HG02678 (cell line): ENCODE data around the gene CCR6.

Experiments used
- ATAC-seq: cut with Tn5 transposase; IDR thresholded peaks from one replicate; pipeline ENCODE4 v1.9.1; 2021; ENCODE audit warnings: mild to moderate bottlenecking, moderate library complexity; ENCODE audit not compliant: unreplicated experiment

Gene CCR6

GRCh38 chr6:167097770-167098169 is 25.1 kb upstream of the CCR6 start:
- no peak for ATAC-seq

GRCh38 chr6:167098825-167099225 is 24.1 kb upstream of the CCR6 start:
- no peak for ATAC-seq

GRCh38 chr6:167099707-167100106 is 23.2 kb upstream of the CCR6 start:
- ATAC-seq = no peak

GRCh38 chr6:167100241-167100674 is 22.6 kb upstream of the CCR6 start:
- no peak for ATAC-seq

GRCh38 chr6:167102318-167102717 is 20.6 kb upstream of the CCR6 start:
- ATAC-seq = no peak

- peak; percentile 95 for ATAC-seq
Observed at GRCh38 chr6:167103041-167103891, 19.6 kb upstream of the CCR6 start.

GRCh38 chr6:167104388-167104787 is 18.5 kb upstream of the CCR6 start:
- no peak for ATAC-seq

- ATAC-seq = no peak
Observed at GRCh38 chr6:167105060-167105459, 17.8 kb upstream of the CCR6 start.

- no peak for ATAC-seq
Observed at GRCh38 chr6:167106406-167106805, 16.5 kb upstream of the CCR6 start.

GRCh38 chr6:167107787-167108186 is 15.1 kb upstream of the CCR6 start:
- ATAC-seq = no peak

- no peak for ATAC-seq
Observed at GRCh38 chr6:167108278-167108677, 14.6 kb upstream of the CCR6 start.

- no peak for ATAC-seq
Observed at GRCh38 chr6:167109651-167110050, 13.2 kb upstream of the CCR6 start.

GRCh38 chr6:167111597-167111996 is 11.3 kb upstream of the CCR6 start:
- ATAC-seq = no peak

GRCh38 chr6:167112421-167112820 is 10.5 kb upstream of the CCR6 start:
- no peak for ATAC-seq

- ATAC-seq = peak; percentile 52
Observed at GRCh38 chr6:167113047-167113754, 9.7 kb upstream of the CCR6 start.

GRCh38 chr6:167113935-167114910 is 8.7 kb upstream of the CCR6 start:
- ATAC-seq = peak; percentile 84

- ATAC-seq = no peak
Observed at GRCh38 chr6:167115054-167115453, 7.8 kb upstream of the CCR6 start.

GRCh38 chr6:167116109-167116837 is 6.6 kb upstream of the CCR6 start:
- no peak for ATAC-seq

- ATAC-seq = no peak
Observed at GRCh38 chr6:167116838-167117228, 6.1 kb upstream of the CCR6 start.

- no peak for ATAC-seq
Observed at GRCh38 chr6:167118006-167118405, 4.9 kb upstream of the CCR6 start.
